Right lobe of liver (tissue), 6 donors: Measurements from ENCODE around the gene LDLRAD4. TPM values are rescaled to one million over a fixed set of nuclear protein-coding genes. Genes with fewer than 3 reads are reported as not detected.
A peak's percentile ranks its signal among the peaks of the same experiment; 100 is the strongest.

Source experiments
- ATAC-seq, 4 donors: fragments of 200-7000 bp; cut with Tn5 transposase; one replicate each; pipeline ENCODE4 v1.9.1; 2020; ENCODE audit warnings: mild to moderate bottlenecking in 4 of 4, moderate library complexity in 4 of 4
- DNase-seq, 3 donors: peaks; one replicate each; pipeline ENCODE4 v3.0.0-alpha.2; 2020
- H3K27ac ChIP-seq, 3 donors: fragments of 200-600 bp; one replicate each; pipeline ENCODE4 v1.8.0; 2022
- H3K27me3 ChIP-seq, 2 donors: fragments of 200-600 bp; one replicate each; pipeline ENCODE4 v1.8.0; 2022
- H3K36me3 ChIP-seq, 4 donors: fragments of 200-600 bp; sonication (generic) in 1 of 4; one replicate each; pipeline versions ENCODE4 v1.5.1 to v1.8.0; 2017 to 2022; ENCODE audit warnings: control low read depth in 1 of 4
- H3K4me1 ChIP-seq, 4 donors: fragments of 200-600 bp; sonication (generic) in 1 of 4; one replicate each; pipeline versions ENCODE4 v1.5.1 to v1.8.0; 2017 to 2022; ENCODE audit warnings: control low read depth in 1 of 4
- H3K4me3 ChIP-seq, 3 donors: fragments of 200-600 bp; one replicate each; pipeline ENCODE4 v1.8.0; 2022
- H3K9me3 ChIP-seq, 4 donors: fragments of 200-600 bp; sonication (generic) in 1 of 4; one replicate each; pipeline versions ENCODE4 v1.5.1 to v1.8.0; 2017 to 2022; ENCODE audit warnings: control low read depth in 1 of 4
- POLR2A ChIP-seq: fragments of 450-650 bp; IDR thresholded peaks from one replicate; pipeline ENCODE4 v1.6.1; 2017; ENCODE audit warnings: antibody characterized with exemption, mild to moderate bottlenecking
- WGBS: methylation state at CpG from one replicate; pipeline ENCODE4 v1.1.6; 2018; ENCODE audit warnings: low coverage, low lambda C conversion rate; ENCODE audit not compliant: insufficient coverage; ENCODE audit errors: missing lambda C conversion rate; 5-methylcytosine and 5-hydroxymethylcytosine counted together
- intact Hi-C, 2 donors: fragments of 100-400 bp; cut with DNase I; formaldehyde crosslinking; loops; one replicate each; pipeline versions ENCODE4 v1.11.2 to v1.14.1; 2022
- total RNA-seq, 6 experiments: library from RNA; depleted of rRNA in 2 of 6; stranded (reverse); fragments of >200 nt in 2 of 6; fragmentation: NEBNext Ultra II Directional in 3 of 6; extraction: Animal tissue kit (Norgen Biotek cat#: 25700) in 3 of 6; gene quantifications; one replicate each; pipeline versions ENCODE4 v1.1.0 to v1.2.4, GENCODE V29; 2016 to 2023
- TF ChIP-seq, protein P1 (sequence below), 4 donors: fragments of 200-600 bp in 3 of 4; fragments of 450-650 bp in 1 of 4; IDR thresholded peaks; one replicate each; pipeline versions ENCODE4 v1.5.1 to v1.8.0; 2016 to 2022; ENCODE audit warnings: antibody characterized with exemption in 4 of 4, mild to moderate bottlenecking in 2 of 4
- donor health status: DM: no; HTN: yes; CAD: no.
- donor health status: DM: no; HTN: no; CAD: no.
- donor health status: DM: no; HTN: no; CAD: no.
- donor health status: DM: no; HTN: yes; CAD: no.
- donor health status: DM: no; HTN: yes; CAD: no.

LDLRAD4 gene
- total RNA-seq, 6 experiments from 2014 or later = 10.6 to 66.4 (median 18.7) TPM

GRCh38 chr18:13481331-13481730 is 262.8 kb downstream of the LDLRAD4 start:
- no peak for ATAC-seq
- Histone ChIP-seq H3K4me1 (no peaks in the 10 kb centered on the region), H3K27me3 (no peaks in the 10 kb centered on the region), H3K4me3 (no peak overlapping the region), H3K36me3 (no peaks in the 10 kb centered on the region), H3K9me3 (no peaks in the 10 kb centered on the region), H3K27ac (no peak overlapping the region)
- 100% methylated on average over 1 of the region's 11 CpGs for WGBS
- no peak for TF ChIP-seq POLR2A
- TF ChIP-seq, protein P1, sequence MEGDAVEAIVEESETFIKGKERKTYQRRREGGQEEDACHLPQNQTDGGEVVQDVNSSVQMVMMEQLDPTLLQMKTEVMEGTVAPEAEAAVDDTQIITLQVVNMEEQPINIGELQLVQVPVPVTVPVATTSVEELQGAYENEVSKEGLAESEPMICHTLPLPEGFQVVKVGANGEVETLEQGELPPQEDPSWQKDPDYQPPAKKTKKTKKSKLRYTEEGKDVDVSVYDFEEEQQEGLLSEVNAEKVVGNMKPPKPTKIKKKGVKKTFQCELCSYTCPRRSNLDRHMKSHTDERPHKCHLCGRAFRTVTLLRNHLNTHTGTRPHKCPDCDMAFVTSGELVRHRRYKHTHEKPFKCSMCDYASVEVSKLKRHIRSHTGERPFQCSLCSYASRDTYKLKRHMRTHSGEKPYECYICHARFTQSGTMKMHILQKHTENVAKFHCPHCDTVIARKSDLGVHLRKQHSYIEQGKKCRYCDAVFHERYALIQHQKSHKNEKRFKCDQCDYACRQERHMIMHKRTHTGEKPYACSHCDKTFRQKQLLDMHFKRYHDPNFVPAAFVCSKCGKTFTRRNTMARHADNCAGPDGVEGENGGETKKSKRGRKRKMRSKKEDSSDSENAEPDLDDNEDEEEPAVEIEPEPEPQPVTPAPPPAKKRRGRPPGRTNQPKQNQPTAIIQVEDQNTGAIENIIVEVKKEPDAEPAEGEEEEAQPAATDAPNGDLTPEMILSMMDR (IDR thresholded peaks at IDR 0.05) = no peak
- DNase-seq = no peak
- intact Hi-C loops = no loop called here

DNA sequence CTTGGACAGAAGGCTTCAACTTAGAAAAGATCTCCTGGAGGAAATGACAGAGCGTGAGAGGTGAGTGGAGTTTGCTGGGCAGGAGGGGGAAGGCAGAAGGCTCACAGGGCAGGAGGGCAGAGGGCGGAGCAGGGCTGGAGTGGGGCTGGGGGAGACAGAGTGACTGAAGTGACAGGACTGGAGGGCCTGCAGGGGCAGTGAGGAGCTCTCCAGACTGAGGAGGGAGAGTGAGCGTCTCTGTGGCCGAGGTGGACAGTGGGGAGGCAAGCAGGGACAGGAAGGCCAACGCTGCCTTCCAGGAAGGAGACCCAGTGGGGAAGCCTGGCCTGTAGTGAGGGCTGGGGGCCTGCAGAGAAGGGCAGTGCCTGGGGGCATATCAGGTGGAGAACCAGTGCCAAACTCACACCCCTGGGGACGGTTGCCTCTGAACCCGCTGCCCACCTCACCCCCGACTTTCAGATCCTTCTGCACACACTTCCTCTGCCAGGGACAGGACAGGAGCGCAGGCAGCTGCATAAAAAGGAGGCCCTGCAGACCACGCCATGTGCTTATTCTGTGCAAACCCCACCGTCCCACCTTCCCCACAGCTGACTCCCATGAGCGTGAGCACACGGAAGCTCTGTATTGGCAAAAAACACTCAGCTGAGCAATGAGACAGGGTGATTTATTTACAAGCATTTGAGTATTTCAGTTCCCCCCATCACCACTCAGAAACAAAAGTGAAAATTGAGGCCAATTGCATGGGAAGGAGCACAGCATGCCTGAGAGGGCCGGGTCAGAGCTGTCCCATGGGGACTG is 263.5 kb downstream of the LDLRAD4 start:
- Histone ChIP-seq H3K36me3 (no peaks in the 10 kb centered on the region), H3K4me1 (no peaks in the 10 kb centered on the region), H3K9me3 (no peaks in the 10 kb centered on the region), H3K27ac (no peak overlapping the region), H3K4me3 (no peak overlapping the region), H3K27me3 (no peaks in the 10 kb centered on the region)
- 100% methylated on average over 1 of the region's 14 CpGs for WGBS
- DNase-seq (no peak), ATAC-seq (peak in 3 of 4 donors; percentile 9 to 42 (median 15))
- TF ChIP-seq, protein P1 (IDR thresholded peaks at IDR 0.05) = no peak
- intact Hi-C loops = no loop called here

DNA sequence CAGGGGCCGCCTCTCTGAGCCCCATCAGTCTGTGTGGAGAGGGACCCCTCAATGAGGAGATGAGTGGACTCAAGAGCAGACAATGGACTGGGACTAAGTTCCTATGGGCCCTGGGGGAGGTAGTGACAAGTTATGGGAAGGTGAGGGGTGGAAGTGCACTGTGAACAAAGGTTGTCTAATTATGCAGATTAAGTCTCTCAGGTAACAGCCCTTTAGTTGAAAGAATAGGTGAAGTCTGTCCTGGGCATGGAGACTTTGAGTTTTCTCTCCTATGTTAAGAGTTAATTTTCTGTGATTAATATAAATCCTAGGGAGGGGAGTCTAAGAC is 264.0 kb downstream of the LDLRAD4 start:
- intact Hi-C loops = no loop called here

DNA sequence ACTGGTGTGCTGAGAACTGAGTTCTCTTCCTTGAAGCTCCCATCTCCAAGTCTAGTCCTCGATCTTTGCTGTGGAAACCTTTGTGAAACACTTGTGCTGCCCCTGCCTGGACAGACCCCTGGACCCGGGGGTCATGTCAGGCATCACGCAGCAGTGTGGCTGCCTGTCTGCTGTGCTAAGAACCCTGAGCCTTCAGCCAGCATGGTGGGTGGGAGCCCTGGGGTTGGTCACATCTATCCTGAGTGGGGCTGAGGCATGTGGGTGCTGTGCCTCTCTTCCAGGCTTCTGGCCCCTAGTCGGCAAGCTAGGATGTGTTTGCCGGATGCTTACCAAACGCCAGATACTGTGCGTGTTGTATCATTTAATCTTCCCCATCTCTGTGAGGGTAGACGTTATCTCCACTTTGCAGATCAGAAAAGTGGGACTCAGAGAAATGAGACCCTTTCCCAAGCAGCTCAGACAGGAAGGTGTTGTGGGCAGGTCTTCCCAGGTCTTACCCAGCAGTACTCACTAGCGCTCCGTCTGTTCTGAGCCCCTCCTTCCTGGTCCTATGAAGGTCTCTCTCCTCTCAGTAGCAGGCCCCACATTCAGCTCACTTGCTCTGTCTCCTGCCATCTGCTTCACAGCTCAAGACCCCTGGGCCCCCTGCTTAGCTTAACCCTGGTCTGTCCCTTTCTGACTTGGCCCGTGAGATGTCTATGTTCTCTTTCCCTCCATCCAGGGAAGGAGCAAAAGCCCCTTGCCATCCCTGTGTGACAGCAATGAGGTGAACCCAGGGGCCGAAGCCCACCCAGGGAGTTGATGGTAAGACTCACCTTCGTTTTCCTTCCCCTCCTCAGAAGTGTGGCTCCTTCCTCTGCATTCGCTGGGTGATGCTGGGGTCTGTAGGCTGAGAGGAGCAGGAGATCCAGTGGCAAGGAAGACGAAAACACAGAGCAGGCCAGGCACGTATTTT is 265.0 kb downstream of the LDLRAD4 start:
- TF ChIP-seq POLR2A = no peak
- TF ChIP-seq, protein P1 (IDR thresholded peaks at IDR 0.05) = no peak
- intact Hi-C loops = no loop called here
- H3K9me3 ChIP-seq = no peaks in the 10 kb centered on the region
- no peaks in the 10 kb centered on the region for H3K36me3 ChIP-seq
- WGBS = 88% methylated on average over 10 of the region's 16 CpGs
- H3K27ac ChIP-seq = no peak overlapping the region
- no peak overlapping the region for H3K4me3 ChIP-seq
- ATAC-seq = no peak
- no peak for DNase-seq
- H3K27me3 ChIP-seq = no peaks in the 10 kb centered on the region
- H3K4me1 ChIP-seq = no peaks in the 10 kb centered on the region

More for the DNA sequence above, 264.0 kb downstream of the LDLRAD4 start:
- Histone ChIP-seq H3K4me1 (no peaks in the 10 kb centered on the region), H3K4me3 (no peak overlapping the region), H3K27me3 (no peaks in the 10 kb centered on the region), H3K9me3 (no peaks in the 10 kb centered on the region), H3K36me3 (no peaks in the 10 kb centered on the region), H3K27ac (no peak overlapping the region)
- no CpG with 5 or more reads among the region's 1 CpG for WGBS
- DNase-seq = no peak
- no peak for ATAC-seq
- no peak for TF ChIP-seq POLR2A
- TF ChIP-seq, protein P1 (IDR thresholded peaks at IDR 0.05) = no peak
